Transverse colon (tissue), 4 donors: ENCODE measurements around the gene CSNK1G1. TPM values are rescaled to one million over a fixed set of nuclear protein-coding genes. Genes with fewer than 3 reads are reported as not detected.

Source experiments
- DNase-seq: peaks from one replicate; pipeline ENCODE4 v3.0.0-alpha.2; 2019
- H3K27ac ChIP-seq, 4 donors: fragments of 200-600 bp; sonication (generic); 2 replicates each; pipeline ENCODE4 v1.5.1; 2016 to 2018; ENCODE audit warnings: inconsistent platforms in 4 of 4
- H3K27me3 ChIP-seq: fragments of 200-600 bp; sonication (generic); 2 replicates; pipeline ENCODE4 v1.5.1; 2017; ENCODE audit warnings: inconsistent platforms
- H3K36me3 ChIP-seq, 4 donors: fragments of 200-600 bp; sonication (generic); 2 replicates each; pipeline ENCODE4 v1.5.1; 2017 to 2019; ENCODE audit warnings: inconsistent platforms in 4 of 4
- H3K4me1 ChIP-seq, 4 donors: fragments of 200-600 bp; sonication (generic); 2 replicates each; pipeline ENCODE4 v1.5.1; 2017 to 2020; ENCODE audit warnings: inconsistent platforms in 4 of 4
- H3K4me3 ChIP-seq, 4 donors: fragments of 200-600 bp; sonication (generic); 1 replicate in 1 of 4; 2 replicates in 3 of 4; pipeline versions ENCODE4 v1.5.1 to v1.6.1; 2017 to 2019; ENCODE audit warnings: inconsistent platforms in 4 of 4
- H3K9me3 ChIP-seq, 2 donors: fragments of 200-600 bp; sonication (generic); 2 replicates each; pipeline ENCODE4 v1.5.1; 2017 to 2019; ENCODE audit warnings: inconsistent platforms in 2 of 2
- EP300 ChIP-seq: sonication (generic); formaldehyde crosslinking; IDR thresholded peaks from one replicate; pipeline ENCODE4 v1.6.1; 2017; ENCODE audit warnings: antibody characterized with exemption, low read depth
- POLR2A ChIP-seq: fragments of 450-650 bp; IDR thresholded peaks from one replicate; pipeline ENCODE4 v1.6.1; 2016; ENCODE audit warnings: antibody characterized with exemption, mild to moderate bottlenecking, moderate library complexity
- POLR2AphosphoS5 ChIP-seq, 3 donors: sonication (generic); formaldehyde crosslinking; IDR thresholded peaks; one replicate each; pipeline ENCODE4 v1.6.1; 2016; ENCODE audit warnings: antibody characterized with exemption in 3 of 3
- WGBS, 2 donors: methylation state at CpG; one replicate each; pipeline ENCODE4 v1.1.5; 2018; ENCODE audit warnings: low coverage in 1 of 2; 5-methylcytosine and 5-hydroxymethylcytosine counted together
- in situ Hi-C, 4 donors: fragments of 200-750 bp; cut with MboI; loops; one replicate each; pipeline versions ENCODE4 v1.15.0 to v1.15.1; 2017; ENCODE audit warnings: low sequenced_read_pairs in 3 of 4, low pct_ligation_motif_present in 1 of 4, low pct_unique_long_range_greater_than_20kb in 1 of 4
- intact Hi-C: fragments of 100-400 bp; cut with DNase I; formaldehyde crosslinking; loops from one replicate; pipeline ENCODE4 v1.15.1; 2023; ENCODE audit warnings: low total_unique reads
- total RNA-seq, 4 donors: library from RNA; depleted of rRNA; stranded (reverse); fragments of >200 nt; gene quantifications; one replicate each; pipeline ENCODE4 v1.1.0, GENCODE V29; 2016
- TF ChIP-seq, protein P1 (sequence below), 5 experiments: fragments of 200-600 bp in 3 of 5; fragments of 450-650 bp in 2 of 5; sonication (generic) in 3 of 5; IDR thresholded peaks; 1 replicate in 2 of 5; 2 replicates in 3 of 5; pipeline ENCODE4 v1.5.1; 2016 to 2017; ENCODE audit warnings: antibody characterized with exemption in 5 of 5, inconsistent platforms in 3 of 5, mild to moderate bottlenecking in 2 of 5, moderate library complexity in 1 of 5

The CSNK1G1 gene
- total RNA-seq, 4 donors from 2014 or later = 6.2 to 34.4 (median 19.7) TPM

DNA sequence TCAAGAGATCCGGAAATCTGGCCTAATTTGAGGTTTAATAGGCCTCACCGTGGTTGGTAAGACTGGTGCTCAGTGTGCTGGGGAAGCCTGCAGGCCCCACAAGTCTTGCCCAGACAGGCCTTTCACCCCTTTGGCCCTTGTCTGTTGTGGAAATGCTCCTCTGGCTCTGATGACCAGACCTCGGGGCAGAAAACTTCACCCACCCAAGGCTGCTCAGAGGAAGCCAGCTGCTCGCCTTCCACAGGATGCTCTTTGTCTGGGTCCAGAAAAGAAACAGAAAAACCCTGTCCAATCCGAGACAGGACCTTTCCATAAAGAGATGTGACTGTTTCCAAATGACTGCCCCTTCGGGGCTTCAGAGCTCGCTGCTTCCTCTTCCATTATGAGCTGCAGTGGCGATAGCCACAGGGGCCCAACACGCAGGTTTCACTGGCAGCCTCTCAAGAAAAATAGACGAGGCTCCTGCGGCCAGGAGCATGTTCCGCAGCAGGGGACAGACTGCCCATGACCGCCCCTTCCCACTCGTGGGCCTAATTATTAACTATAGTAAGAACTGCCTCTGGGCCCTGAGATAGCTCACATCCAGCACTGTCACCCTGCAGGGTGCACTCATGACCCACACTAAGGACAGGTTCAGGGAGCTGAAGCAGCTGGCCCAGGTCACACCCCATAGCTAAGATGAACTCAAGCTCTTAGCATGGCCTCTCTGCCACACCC lies 211.2 kb downstream of the CSNK1G1 start:
- Histone ChIP-seq H3K9me3 (no peaks in the 10 kb centered on the region), H3K27me3 (no peaks in the 10 kb centered on the region), H3K36me3 (peaks cover 0 to 15% (median 0%) of the 10 kb centered on the region in 4 donors), H3K4me3 (no peak overlapping the region), H3K4me1 (no peaks in the 10 kb centered on the region), H3K27ac (no peak overlapping the region)
- DNase-seq = no peak
- in situ Hi-C loops = no loop called here
- WGBS, 2 donors = 82% methylated on average over 14 of the region's 14 CpGs; no CpG with 5 or more reads in 1 of the 2 donors
- intact Hi-C loops = no loop called here
- no peak for TF ChIP-seq POLR2AphosphoS5 (IDR thresholded peaks at IDR 0.05)

DNA sequence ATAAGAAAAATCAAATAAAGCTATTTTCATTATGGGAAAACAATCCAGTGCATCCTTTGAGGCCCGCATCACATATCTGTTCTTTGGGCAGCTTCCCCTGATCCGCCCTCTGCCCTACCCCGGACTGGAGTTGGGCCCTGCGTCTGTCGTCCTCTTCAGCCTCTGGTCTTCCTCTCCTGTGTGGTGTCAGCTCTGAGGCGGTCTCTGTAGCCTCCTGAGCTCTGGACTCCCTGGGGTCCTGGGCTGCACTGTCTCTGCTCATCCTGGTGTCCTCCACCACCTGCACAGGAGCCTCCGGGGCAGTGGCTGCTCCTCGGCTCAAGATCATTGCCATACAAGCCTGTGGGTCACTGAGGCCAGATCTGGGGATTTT lies 211.8 kb downstream of the CSNK1G1 start:
- no peak overlapping the region for H3K27ac ChIP-seq

DNA sequence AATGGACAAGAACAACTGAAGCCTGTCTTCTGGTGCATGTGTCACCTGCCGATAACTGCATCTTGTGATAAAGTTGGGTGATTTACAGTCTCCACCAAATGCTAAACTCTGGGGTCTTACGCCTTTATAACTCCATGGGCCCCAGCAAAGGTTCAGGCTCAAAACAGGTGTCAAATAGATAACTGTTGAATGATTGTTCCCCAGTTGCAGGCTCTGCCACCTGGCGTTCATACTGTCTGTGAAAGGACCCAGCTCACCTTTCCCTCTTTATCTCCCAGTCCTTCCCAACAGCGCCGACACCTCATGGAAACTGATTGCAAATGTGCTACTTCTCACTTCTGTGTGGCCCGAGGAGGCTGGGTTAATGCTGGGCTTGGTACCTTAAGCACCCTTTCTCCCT lies 212.7 kb downstream of the CSNK1G1 start:
- H3K36me3 ChIP-seq = peaks cover 0 to 21% (median 0%) of the 10 kb centered on the region in 4 donors
- 88% methylated on average over 6 of the region's 6 CpGs; no CpG with 5 or more reads in 1 of the 2 donors for WGBS, 2 donors
- in situ Hi-C loops = no loop called here

More for the DNA sequence above, 211.8 kb downstream of the CSNK1G1 start:
- Histone ChIP-seq H3K4me1 (no peaks in the 10 kb centered on the region), H3K9me3 (no peaks in the 10 kb centered on the region), H3K36me3 (peaks cover 0 to 15% (median 0%) of the 10 kb centered on the region in 4 donors), H3K4me3 (no peak overlapping the region), H3K27me3 (no peaks in the 10 kb centered on the region)
- WGBS, 2 donors = 75 to 100% methylated on average over 1 to 8 of the region's 8 CpGs
- in situ Hi-C loops (no loop called here), intact Hi-C loops (no loop called here)
- DNase-seq = no peak
- TF ChIP-seq, protein P1, sequence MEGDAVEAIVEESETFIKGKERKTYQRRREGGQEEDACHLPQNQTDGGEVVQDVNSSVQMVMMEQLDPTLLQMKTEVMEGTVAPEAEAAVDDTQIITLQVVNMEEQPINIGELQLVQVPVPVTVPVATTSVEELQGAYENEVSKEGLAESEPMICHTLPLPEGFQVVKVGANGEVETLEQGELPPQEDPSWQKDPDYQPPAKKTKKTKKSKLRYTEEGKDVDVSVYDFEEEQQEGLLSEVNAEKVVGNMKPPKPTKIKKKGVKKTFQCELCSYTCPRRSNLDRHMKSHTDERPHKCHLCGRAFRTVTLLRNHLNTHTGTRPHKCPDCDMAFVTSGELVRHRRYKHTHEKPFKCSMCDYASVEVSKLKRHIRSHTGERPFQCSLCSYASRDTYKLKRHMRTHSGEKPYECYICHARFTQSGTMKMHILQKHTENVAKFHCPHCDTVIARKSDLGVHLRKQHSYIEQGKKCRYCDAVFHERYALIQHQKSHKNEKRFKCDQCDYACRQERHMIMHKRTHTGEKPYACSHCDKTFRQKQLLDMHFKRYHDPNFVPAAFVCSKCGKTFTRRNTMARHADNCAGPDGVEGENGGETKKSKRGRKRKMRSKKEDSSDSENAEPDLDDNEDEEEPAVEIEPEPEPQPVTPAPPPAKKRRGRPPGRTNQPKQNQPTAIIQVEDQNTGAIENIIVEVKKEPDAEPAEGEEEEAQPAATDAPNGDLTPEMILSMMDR (IDR thresholded peaks at IDR 0.05) = no peak
- TF ChIP-seq POLR2A (no peak), POLR2AphosphoS5 (IDR thresholded peaks at IDR 0.05) (no peak), EP300 (no peak)

DNA sequence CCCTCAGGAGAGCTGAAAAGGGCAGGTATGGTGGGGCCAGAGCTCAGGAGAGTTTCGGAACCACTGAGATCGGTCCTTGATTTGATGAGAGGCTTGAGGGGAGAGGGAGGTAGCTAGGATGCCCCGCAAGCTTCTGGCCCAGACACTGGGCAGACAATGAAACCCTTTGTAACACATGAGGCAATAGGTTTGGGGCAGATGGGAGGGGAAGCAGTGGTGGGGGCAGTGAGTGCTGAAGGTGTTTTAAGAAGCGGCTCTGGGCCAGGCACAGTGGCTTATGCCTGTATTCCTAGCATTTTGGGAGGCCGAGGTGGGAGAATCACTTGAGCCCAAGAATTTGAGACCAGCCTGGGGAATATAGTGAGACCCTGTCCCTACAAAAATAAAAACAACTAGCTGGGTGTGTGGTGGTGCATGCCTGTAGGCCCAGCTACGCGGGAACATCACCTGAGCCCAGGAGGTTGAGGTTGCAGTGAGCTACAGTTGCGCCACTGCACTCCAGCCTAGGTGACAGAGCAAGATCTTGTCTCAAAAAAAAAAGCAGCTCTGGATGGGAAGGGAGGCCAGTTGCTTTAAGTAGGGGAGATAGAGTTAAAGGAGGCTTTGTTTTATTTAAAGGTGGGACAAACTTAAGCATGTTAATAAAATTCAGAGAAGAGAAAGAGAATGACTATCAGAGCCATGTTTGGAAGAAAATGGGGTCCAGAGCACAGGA lies 214.0 kb downstream of the CSNK1G1 start:
- 94 to 100% methylated on average over 3 to 8 of the region's 8 CpGs for WGBS, 2 donors
- intact Hi-C loops = no loop called here
- Histone ChIP-seq H3K27me3 (no peaks in the 10 kb centered on the region), H3K27ac (no peak overlapping the region), H3K4me1 (no peaks in the 10 kb centered on the region), H3K4me3 (no peak overlapping the region), H3K36me3 (peaks cover 0 to 33% (median 6%) of the 10 kb centered on the region in 4 donors), H3K9me3 (no peaks in the 10 kb centered on the region)
- TF ChIP-seq POLR2AphosphoS5 (IDR thresholded peaks at IDR 0.05) (no peak), EP300 (no peak), POLR2A (no peak)
- TF ChIP-seq, protein P1 (IDR thresholded peaks at IDR 0.05) = no peak
- DNase-seq = no peak
- in situ Hi-C loops = no loop called here

More for the DNA sequence above, 212.7 kb downstream of the CSNK1G1 start:
- no peak for DNase-seq
- H3K27ac ChIP-seq = no peak overlapping the region
- H3K4me1 ChIP-seq = no peaks in the 10 kb centered on the region
- no peaks in the 10 kb centered on the region for H3K9me3 ChIP-seq
- intact Hi-C loops = no loop called here
- no peaks in the 10 kb centered on the region for H3K27me3 ChIP-seq
- TF ChIP-seq EP300 (no peak), POLR2AphosphoS5 (IDR thresholded peaks at IDR 0.05) (no peak), POLR2A (no peak)
- TF ChIP-seq, protein P1 (IDR thresholded peaks at IDR 0.05) = no peak
- H3K4me3 ChIP-seq = no peak overlapping the region
